NOMO-1 treated with dmso at 0.1 percent for 144 hours (cell line): ENCODE results near the gene SPNS2.

Experiments
- DNase-seq: peaks from one replicate; lab custom pipeline; 2025; ENCODE audit not compliant: unreplicated experiment; lab: John Stamatoyannopoulos, UW

Gene SPNS2

GRCh38 chr17:4498461-4499397 is at the start of gene SPNS2:
SPNS2 (plus strand) TSS chr17:4498881; CDS start chr17:4499048, 167 bp downstream.
- DNase-seq: peak; percentile 49

GRCh38 chr17:4449736-4450135 is 48.9 kb upstream of the SPNS2 start:
- no peak for DNase-seq

GRCh38 chr17:4450710-4451316 is 47.9 kb upstream of the SPNS2 start:
- DNase-seq: no peak

GRCh38 chr17:4453812-4454591 is 44.7 kb upstream of the SPNS2 start:
- DNase-seq: no peak

- no peak for DNase-seq
Observed at GRCh38 chr17:4460661-4461060, 38.0 kb upstream of the SPNS2 start.

- DNase-seq: no peak
Observed at GRCh38 chr17:4463818-4464476, 34.7 kb upstream of the SPNS2 start.

GRCh38 chr17:4465786-4466185 is 32.9 kb upstream of the SPNS2 start:
- DNase-seq: no peak

GRCh38 chr17:4467287-4467686 is 31.4 kb upstream of the SPNS2 start:
- DNase-seq: no peak

- no peak for DNase-seq
Observed at GRCh38 chr17:4469552-4469951, 29.1 kb upstream of the SPNS2 start.

GRCh38 chr17:4472286-4472685 is 26.4 kb upstream of the SPNS2 start:
- no peak for DNase-seq

- DNase-seq: no peak
Observed at GRCh38 chr17:4474093-4474492, 24.6 kb upstream of the SPNS2 start.

- no peak for DNase-seq
Observed at GRCh38 chr17:4475001-4475400, 23.7 kb upstream of the SPNS2 start.

GRCh38 chr17:4475463-4475862 is 23.2 kb upstream of the SPNS2 start:
- no peak for DNase-seq

- DNase-seq: no peak
Observed at GRCh38 chr17:4476017-4476416, 22.7 kb upstream of the SPNS2 start.

GRCh38 chr17:4476511-4477070 is 22.1 kb upstream of the SPNS2 start:
- DNase-seq: no peak

GRCh38 chr17:4477255-4477791 is 21.4 kb upstream of the SPNS2 start:
- no peak for DNase-seq

GRCh38 chr17:4478318-4478830 is 20.3 kb upstream of the SPNS2 start:
- no peak for DNase-seq

- no peak for DNase-seq
Observed at GRCh38 chr17:4479340-4479981, 19.2 kb upstream of the SPNS2 start.

- DNase-seq: no peak
Observed at GRCh38 chr17:4479982-4480751, 18.5 kb upstream of the SPNS2 start.
